GM10847 (cell line): ENCODE results near the gene MAML2.

Source experiments
- POLR2A ChIP-seq: IDR thresholded peaks from 2 replicates; pipeline ENCODE4 v1.6.1; 2011; ENCODE audit not compliant: insufficient read length; ENCODE audit errors: extremely low read depth

Gene MAML2

GRCh38 chr11:95991545-95991944 is 351.4 kb downstream of the MAML2 start:
- no peak for TF ChIP-seq POLR2A

- TF ChIP-seq POLR2A = no peak
These were observed 351.9 kb downstream of the MAML2 start for GRCh38 chr11:95991101-95991500.

- TF ChIP-seq POLR2A = no peak
These were observed 353.2 kb downstream of the MAML2 start for GRCh38 chr11:95989780-95990179.

GRCh38 chr11:95989076-95989605 is 353.9 kb downstream of the MAML2 start:
- TF ChIP-seq POLR2A = no peak

GRCh38 chr11:95985174-95985808 is 357.7 kb downstream of the MAML2 start:
- no peak for TF ChIP-seq POLR2A

- TF ChIP-seq POLR2A = no peak
These were observed 358.9 kb downstream of the MAML2 start for GRCh38 chr11:95984072-95984471.

GRCh38 chr11:95977534-95978174 is 365.3 kb downstream of the MAML2 start:
- TF ChIP-seq POLR2A = no peak

GRCh38 chr11:95976550-95976949 is 366.4 kb downstream of the MAML2 start:
- no peak for TF ChIP-seq POLR2A

- TF ChIP-seq POLR2A = no peak
These were observed 367.7 kb downstream of the MAML2 start for GRCh38 chr11:95975343-95975742.

GRCh38 chr11:95972060-95972459 is 370.9 kb downstream of the MAML2 start:
- TF ChIP-seq POLR2A = no peak

GRCh38 chr11:95968585-95968984 is 374.4 kb downstream of the MAML2 start:
- no peak for TF ChIP-seq POLR2A

GRCh38 chr11:95964281-95964680 is 378.7 kb downstream of the MAML2 start:
- TF ChIP-seq POLR2A = no peak

GRCh38 chr11:95961758-95962157 is 381.2 kb downstream of the MAML2 start:
- TF ChIP-seq POLR2A = no peak

- TF ChIP-seq POLR2A = no peak
These were observed 392.1 kb downstream of the MAML2 start for GRCh38 chr11:95950905-95951304.

GRCh38 chr11:95948637-95949036 is 394.4 kb downstream of the MAML2 start:
- no peak for TF ChIP-seq POLR2A

GRCh38 chr11:95944623-95945022 is 398.4 kb downstream of the MAML2 start:
- no peak for TF ChIP-seq POLR2A

- no peak for TF ChIP-seq POLR2A
These were observed 399.4 kb downstream of the MAML2 start for GRCh38 chr11:95943546-95943945.
